ENCODE measurements around the gene HOXD11. TPM values are rescaled to one million over a fixed set of nuclear protein-coding genes. Genes with fewer than 3 reads are reported as not detected.
A peak's percentile ranks its signal among the peaks of the same experiment; 100 is the strongest.

The HOXD11 gene
- total RNA-seq, result not detected in 2 replicates

GRCh38 chr2:176106581-176107539 lies at the start of gene HOXD11:
Gene HOXD11, plus strand, starts transcription at chr2:176107280. Its CDS starts 76 bp downstream, at chr2:176107356.

DNA sequence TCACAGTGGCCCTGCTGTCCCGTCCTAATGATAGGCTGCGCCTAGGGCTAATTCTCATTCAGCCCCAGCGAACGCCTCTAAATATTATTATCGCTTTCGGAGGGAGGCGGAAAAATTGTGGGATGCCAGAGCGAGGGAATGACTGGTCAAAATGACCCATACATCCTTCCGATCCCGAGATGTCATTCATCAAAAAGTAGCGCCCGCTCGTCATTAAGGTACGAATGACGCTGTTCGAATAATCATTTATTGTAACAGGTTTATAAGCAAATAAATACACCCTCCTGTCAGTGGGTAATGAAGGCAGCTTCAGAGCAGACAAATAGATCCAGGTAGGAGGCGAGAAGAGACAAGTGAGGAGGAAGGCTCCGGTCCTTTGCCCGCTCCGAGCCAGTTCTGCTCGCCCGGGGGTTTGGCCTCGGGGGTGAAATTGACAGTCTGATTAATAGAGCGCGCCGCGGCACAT lies 23.3 kb upstream of the HOXD11 start, which contains the start of gene EVX2:
TSS of gene EVX2 (minus strand) at position 167 of the 466 bp plus-strand sequence. CDS start 186 bp downstream, outside the sequence.

DNA sequence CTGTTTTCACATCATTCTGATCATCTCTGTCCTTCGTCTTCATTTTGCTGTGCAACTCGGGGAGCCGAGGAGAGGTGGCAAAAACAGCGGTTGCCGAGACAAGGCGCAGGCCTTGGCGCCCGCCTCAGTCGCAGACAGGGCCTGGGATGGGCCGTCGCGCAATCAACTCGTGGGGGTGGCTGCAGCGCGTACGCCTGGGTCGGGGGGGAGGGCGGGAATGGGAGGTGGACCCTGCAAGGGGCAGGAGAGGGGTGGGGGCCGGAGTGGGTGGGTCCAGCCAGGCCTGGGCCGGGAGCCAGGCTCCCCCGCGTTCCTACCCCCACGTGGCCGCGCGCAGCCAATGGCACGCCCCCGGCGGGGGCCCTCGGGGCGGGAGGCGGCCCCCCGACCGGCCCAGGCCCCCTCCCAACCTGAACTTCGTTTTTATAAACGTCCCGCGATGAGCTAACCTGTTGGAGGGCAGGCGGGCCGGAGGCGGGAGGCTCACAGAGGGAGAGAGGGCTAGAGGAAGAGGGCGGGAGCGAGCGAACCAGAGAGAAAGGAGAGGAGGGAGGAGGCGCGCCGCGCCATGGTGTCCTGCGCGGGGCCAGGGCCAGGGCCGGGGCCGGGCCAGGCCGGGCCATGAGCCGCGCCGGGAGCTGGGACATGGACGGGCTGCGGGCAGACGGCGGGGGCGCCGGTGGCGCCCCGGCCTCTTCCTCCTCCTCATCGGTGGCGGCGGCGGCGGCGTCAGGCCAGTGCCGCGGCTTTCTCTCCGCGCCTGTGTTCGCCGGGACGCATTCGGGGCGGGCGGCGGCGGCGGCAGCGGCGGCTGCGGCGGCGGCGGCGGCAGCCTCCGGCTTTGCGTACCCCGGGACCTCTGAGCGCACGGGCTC lies 14.6 kb upstream of the HOXD11 start, which contains the start of gene HOXD13:
TSS of gene HOXD13 (plus strand) at position 452 of the 875 bp plus-strand sequence. CDS start at position 622, 170 bp downstream.

DNA sequence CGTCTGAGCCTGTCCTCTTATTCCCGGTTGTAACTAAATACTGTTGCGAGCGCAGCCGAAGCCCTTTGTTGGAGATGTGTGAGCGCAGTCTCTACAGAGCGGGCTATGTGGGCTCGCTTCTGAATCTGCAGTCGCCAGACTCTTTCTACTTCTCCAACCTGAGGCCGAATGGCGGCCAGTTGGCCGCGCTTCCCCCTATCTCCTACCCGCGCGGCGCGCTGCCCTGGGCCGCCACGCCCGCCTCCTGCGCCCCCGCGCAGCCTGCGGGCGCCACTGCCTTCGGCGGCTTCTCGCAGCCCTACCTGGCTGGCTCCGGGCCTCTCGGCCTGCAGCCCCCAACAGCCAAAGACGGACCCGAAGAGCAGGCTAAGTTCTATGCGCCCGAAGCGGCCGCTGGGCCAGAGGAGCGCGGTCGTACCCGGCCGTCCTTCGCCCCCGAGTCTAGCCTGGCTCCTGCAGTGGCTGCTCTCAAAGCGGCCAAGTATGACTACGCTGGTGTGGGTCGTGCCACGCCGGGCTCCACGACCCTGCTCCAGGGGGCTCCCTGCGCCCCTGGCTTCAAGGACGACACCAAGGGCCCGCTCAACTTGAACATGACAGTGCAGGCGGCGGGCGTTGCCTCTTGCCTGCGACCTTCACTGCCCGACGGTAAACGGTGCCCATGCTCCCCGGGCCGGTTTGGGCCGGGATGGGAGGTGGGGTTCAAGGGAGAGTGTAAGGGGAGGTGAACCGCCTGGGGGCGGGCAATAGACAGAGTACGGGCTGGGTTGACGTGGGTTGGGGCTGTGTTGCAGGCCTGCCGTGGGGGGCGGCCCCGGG lies 7.1 kb upstream of the HOXD11 start, which contains the start of gene HOXD12:
TSS of gene HOXD12 (plus strand) at position 68 of the 819 bp plus-strand sequence. CDS start at position 75, 7 bp downstream.

DNA sequence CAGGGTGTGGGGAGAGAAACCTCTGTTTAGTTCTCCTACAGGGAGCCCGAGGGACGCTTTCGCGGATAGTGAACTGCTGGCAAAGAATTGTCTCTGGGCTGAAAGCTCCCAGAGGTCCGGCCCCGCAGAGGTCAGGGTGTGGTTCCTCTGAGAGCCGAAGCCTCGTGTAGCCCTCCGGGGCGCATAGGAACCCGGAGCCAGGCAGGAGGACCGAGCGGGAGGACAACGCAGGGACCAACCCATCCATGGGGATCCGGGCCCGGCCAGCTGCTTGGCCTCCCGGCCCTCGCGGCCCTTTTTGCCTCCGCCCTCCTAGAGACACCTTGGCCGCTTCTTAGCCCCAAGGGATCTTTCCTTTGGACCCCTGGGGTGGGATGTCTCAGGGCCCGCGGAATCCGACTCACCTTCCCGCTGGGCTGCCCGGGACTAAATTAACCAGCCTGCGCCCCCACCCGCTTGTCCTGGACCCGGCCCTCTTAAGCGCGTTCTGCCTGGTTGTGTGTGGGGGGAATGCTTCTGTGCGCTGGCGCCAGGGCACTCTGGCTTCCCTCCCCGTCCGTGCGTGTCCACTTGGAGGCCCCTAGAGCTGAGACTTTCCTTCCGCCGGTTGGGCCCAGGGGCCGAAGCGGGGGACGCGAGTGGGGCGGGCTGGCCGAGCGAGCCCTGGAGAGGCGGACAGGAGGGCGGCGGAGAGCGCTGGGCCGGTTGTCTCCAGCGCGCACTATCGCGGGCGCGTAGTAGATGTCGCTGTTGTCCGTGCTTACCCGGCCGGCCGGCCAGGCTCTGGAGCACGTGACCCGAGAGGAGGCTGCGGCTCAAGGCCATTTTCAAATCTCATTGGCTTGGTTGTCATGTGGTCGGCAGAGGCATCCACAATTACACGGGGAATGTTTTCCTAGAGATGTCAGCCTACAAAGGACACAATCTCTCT lies 9.1 kb downstream of the HOXD11 start, which contains the start of gene HOXD10:
TSS of gene HOXD10 (plus strand) at position 896 of the 931 bp plus-strand sequence. CDS start 56 bp downstream, outside the sequence.

GRCh38 chr2:176122683-176123410 lies 15.8 kb downstream of the HOXD11 start, which contains the start of gene HOXD9:
Gene HOXD9, plus strand, starts transcription at chr2:176122719. Its CDS starts 50 bp downstream, at chr2:176122769.

GRCh38 chr2:176128982-176129796 lies 22.1 kb downstream of the HOXD11 start, which contains the start of gene HOXD8:
Gene HOXD8, plus strand, starts transcription at chr2:176129705. Its CDS starts 662 bp downstream, at chr2:176130367.

DNA sequence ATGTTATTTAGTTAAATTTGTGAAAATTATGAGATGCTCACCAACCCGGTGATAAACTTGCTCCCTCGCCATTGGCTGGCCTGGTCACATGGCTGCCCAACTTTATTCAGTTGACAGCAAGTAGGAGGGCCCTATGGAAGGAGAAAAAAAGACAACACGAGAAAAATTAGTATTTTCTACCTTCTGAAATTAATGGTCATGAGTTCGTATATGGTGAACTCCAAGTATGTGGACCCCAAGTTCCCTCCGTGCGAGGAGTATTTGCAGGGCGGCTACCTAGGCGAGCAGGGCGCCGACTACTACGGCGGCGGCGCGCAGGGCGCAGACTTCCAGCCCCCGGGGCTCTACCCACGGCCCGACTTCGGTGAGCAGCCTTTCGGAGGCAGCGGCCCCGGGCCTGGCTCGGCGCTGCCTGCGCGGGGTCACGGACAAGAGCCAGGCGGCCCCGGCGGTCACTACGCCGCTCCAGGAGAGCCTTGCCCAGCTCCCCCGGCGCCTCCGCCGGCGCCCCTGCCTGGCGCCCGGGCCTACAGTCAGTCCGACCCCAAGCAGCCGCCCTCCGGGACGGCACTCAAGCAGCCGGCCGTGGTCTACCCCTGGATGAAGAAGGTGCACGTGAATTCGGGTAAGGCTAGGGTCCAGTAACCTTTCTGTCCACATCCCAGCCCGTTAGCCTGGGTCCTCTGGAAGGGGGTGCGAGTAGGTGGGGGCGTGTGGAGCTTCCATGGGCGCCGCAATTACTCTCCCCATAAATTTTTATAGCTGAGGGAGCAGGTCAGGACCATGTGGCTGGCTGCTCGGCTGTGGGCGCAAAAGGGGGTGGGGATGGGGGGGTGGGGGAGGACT lies 44.6 kb downstream of the HOXD11 start, which contains the start of gene HOXD4:
TSS of gene HOXD4 (plus strand) at position 109 of the 846 bp plus-strand sequence. CDS start at position 193, 84 bp downstream.

GRCh38 chr2:176156807-176157498 lies 49.9 kb downstream of the HOXD11 start, which contains the start of gene HOXD3:
Gene HOXD3, plus strand, starts transcription at chr2:176157307. Its CDS starts 11,808 bp downstream, at chr2:176169115.

Small RNA genes lying within 50 kb of the gene (small RNA-seq; reads per million reads assigned to genes)
- 57.0 reads per million, percentile 98 among the genes with 10 or more reads in this experiment for gene MIR10B

Other genes starting within 250 kb of the HOXD11 start
- 47.5 and 60.2 TPM in 2 replicates for gene LNPK, start 105.0 kb upstream of the HOXD11 start, total RNA-seq
- not detected in 2 replicates for gene EVX2, start 23.3 kb upstream of the HOXD11 start, total RNA-seq
- not detected in 2 replicates for gene HOXD13, start 14.6 kb upstream of the HOXD11 start, total RNA-seq
- gene HOXD12, start 7.5 kb upstream of the HOXD11 start, total RNA-seq, result not detected in 2 replicates
- gene HOXD10, start 9.5 kb downstream of the HOXD11 start, total RNA-seq, result 0.39 TPM in 1 of 2 replicates, not detected in the other
- gene HOXD9, start 15.4 kb downstream of the HOXD11 start, total RNA-seq, result not detected in 2 replicates
- gene HOXD8, start 22.4 kb downstream of the HOXD11 start, total RNA-seq, result not detected in 2 replicates
- not detected in 2 replicates for gene HOXD4, start 44.3 kb downstream of the HOXD11 start, total RNA-seq
- gene HOXD3, start 50.0 kb downstream of the HOXD11 start, total RNA-seq, result not detected in 2 replicates
- not detected in 2 replicates for gene HOXD1, start 81.4 kb downstream of the HOXD11 start, total RNA-seq
- 13.0 and 17.4 TPM in 2 replicates for gene MTX2, start 162.2 kb downstream of the HOXD11 start, total RNA-seq